Epithelial cell of esophagus (primary cell): ENCODE data around the gene TNS3.

Experiments
- DNase-seq: peaks from one replicate; pipeline ENCODE4 v3.0.0; 2010; ENCODE audit warnings: low read depth
- H3K4me3 ChIP-seq: 2 replicates; pipeline ENCODE4 v1.5.1; 2011; ENCODE audit warnings: mild to moderate bottlenecking, low read length, control low read depth
- CTCF ChIP-seq: IDR thresholded peaks from 2 replicates; pipeline ENCODE4 v1.5.1; 2011; ENCODE audit warnings: low read depth, mild to moderate bottlenecking, low read length, control low read depth, inconsistent platforms; ENCODE audit not compliant: insufficient read depth; ENCODE audit errors: missing control alignments

Gene TNS3

GRCh38 chr7:47362984-47363383 lies 218.9 kb downstream of the TNS3 start:
- no peak for DNase-seq
- no peak for TF ChIP-seq CTCF
- no peak overlapping the region for H3K4me3 ChIP-seq

DNA sequence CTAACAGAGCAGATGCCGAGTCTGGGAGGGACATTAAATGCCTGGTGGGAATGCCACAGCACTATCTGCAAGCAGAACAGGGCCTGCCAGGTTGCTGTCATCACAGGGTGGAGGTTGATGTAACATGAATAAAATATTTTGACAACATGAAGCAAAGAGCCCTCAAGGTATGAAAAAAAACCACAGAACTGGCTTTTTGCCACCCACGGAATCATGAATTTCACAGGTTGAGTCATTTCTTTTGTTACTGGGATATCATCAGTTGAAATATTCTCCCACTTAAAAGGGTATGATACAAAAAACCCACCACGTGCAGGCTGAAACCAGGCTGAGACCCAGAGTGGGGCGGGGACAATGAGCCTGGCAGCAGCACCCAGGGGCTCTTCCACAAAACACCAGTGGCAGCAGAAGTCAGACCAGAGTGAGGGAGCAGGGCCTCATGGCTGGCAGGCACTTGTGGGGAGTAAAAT lies 220.1 kb downstream of the TNS3 start:
- TF ChIP-seq CTCF = no peak
- no peak overlapping the region for H3K4me3 ChIP-seq
- peak; percentile 97 for DNase-seq

DNA sequence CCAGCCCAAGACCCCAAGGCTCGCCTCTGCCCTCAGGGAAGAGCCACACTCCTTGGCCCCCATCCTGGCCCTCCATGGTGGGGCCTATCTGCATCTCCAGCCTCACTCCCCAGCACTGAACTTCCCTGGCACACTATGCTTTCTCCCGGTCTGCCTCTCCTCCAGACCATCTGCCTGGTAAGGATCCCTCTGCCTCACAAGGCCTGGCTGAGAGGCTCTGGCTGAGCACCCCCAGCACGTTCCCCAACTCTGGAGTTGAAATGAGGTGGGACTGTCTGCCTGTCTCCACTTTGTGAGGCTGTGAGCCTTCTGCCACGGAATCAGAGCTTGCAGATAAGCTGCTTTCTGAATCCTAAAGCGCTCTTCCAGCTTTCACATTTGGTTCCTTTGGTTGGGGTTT lies 220.7 kb downstream of the TNS3 start:
- no peak for DNase-seq
- no peak overlapping the region for H3K4me3 ChIP-seq
- no peak for TF ChIP-seq CTCF

DNA sequence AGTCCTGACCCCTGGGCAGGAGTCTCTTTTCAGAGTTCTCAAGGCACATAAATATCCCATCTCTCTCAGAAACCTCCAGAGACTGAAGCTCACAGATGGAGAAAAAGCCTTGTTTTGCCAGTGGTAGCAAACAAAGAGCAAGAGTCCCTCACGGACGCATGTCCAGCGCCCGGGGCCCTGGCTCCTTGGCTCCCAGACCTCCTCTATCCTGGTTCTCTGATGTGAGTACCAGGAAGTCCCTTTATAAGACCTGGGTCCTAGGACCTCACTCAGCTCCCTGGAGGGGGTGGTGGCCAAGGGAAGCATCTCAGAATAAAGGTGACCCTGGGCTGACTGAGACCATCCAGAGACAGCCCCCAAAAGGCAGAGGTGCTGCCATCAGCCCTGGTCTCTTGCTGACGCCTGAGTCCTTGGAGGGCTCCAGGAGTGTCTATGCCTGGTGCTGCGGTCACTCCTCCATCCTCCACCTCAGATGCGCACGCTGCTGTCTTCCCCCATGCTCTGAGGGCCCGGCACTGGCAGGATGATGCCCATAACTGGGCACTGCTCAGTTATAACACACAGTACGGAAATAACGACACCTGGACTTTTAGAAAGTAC lies 221.5 kb downstream of the TNS3 start:
- no peak for DNase-seq
- no peak for TF ChIP-seq CTCF
- H3K4me3 ChIP-seq = no peak overlapping the region

DNA sequence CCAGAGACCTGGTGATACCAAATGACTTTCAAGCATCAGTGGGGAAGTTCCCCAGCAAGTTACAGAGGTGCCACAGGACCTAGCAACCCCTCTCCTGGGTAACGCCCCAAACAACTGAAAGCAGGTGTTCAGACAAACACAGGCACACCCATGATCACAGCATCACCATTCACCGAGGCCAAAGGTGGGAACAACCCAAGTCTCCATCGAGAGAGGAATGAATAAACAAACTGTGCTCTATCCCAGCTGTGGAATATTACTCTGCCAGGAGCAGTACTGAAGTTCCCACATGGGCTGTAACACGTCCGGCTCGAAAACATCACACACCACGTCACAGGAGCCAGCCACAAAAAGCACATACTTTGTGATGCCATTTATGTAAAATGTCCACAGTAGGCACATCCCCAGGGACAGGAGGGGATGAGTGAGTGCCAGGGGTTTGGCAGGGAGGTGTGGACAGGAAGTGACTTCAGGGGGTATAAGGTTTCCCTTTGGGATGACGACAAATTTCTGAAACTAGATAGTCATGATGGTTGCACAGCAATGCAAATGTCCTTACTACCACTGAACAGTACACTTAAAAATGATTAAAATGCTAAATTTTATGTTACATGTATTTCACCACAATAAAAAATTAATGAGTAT lies 222.8 kb downstream of the TNS3 start:
- DNase-seq = no peak
- no peak overlapping the region for H3K4me3 ChIP-seq
- TF ChIP-seq CTCF = no peak

DNA sequence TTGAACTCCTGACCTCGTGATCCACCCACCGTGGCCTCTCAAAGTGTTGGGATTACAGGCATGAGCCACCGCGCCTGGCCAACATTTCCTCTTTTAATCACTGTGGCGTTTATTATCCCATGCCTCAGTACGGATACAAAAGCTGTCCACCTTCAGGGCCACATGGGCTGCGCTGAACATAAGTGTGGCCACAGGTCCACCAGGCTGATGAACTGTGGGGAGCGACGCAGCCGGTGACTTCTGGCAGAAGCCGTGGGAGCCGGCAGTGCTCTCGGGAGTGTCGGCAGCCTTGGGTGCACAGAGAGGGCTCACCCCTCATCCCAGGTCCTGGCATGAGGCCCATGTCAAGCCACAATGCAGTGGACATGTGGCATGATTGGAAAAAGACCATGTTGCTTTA lies 223.6 kb downstream of the TNS3 start:
- DNase-seq = no peak
- TF ChIP-seq CTCF = no peak
- H3K4me3 ChIP-seq = no peak overlapping the region

DNA sequence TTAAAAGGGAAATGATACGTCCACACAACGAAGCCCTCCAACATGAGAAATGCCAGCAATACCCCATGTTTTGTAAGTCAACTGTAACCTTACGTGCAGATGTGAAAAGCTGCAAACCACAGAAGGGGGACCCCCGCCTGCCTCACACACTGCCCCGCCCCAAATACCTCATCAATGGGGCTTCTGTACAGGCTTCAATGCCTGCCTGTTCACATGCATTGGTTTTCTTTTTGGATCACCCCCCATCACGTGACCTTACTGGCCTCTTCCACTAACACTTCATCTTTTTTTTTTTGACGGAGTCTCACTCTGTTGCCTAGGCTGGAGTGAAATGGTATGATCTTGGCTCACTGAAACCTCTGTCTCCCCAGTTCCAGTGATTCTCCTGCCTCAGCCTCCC lies 224.0 kb downstream of the TNS3 start:
- TF ChIP-seq CTCF = no peak
- no peak for DNase-seq
- H3K4me3 ChIP-seq = no peak overlapping the region
